Neural progenitor cell (in vitro differentiated cells): ENCODE results near the gene SKI. TPM values are rescaled to one million over a fixed set of nuclear protein-coding genes. Genes with fewer than 3 reads are reported as not detected.
"Not testable (repeated sequence)": the region's sequence is repeated elsewhere in the genome, so short reads cannot be mapped to it uniquely, and the experiment has no call there.

ENCODE experiments used
- DNase-seq: peaks from one replicate; pipeline ENCODE4 v3.0.0-alpha.2; 2016; ENCODE audit warnings: low spot score
- H2AFZ ChIP-seq: fragments of 200-600 bp; sonication (generic); replicated peaks from 2 replicates; pipeline ENCODE4 v1.6.1; 2016; ENCODE audit warnings: antibody characterized with exemption
- H3F3A ChIP-seq: fragments of 200-600 bp; sonication (generic); 2 replicates; pipeline ENCODE4 v1.6.1; 2016; ENCODE audit warnings: antibody characterized with exemption, low read depth
- H3K27ac ChIP-seq: fragments of 200-600 bp; sonication (generic); 2 replicates; pipeline ENCODE4 v1.5.1; 2016; ENCODE audit warnings: mild to moderate bottlenecking
- H3K27me3 ChIP-seq: fragments of 200-600 bp; sonication (generic); 2 replicates; pipeline ENCODE4 v1.6.1; 2016; ENCODE audit warnings: mild to moderate bottlenecking, moderate library complexity
- H3K36me3 ChIP-seq: fragments of 200-600 bp; sonication (generic); 2 replicates; pipeline ENCODE4 v1.5.1; 2016
- H3K4me1 ChIP-seq: fragments of 200-600 bp; sonication (generic); 2 replicates; pipeline ENCODE4 v1.6.1; 2016; ENCODE audit warnings: mixed run types
- H3K4me2 ChIP-seq: fragments of 200-600 bp; sonication (generic); 2 replicates; pipeline ENCODE4 v1.6.1; 2016
- H3K4me3 ChIP-seq: fragments of 200-600 bp; sonication (generic); 2 replicates; pipeline ENCODE4 v1.5.1; 2016
- H3K79me2 ChIP-seq: fragments of 200-600 bp; sonication (generic); 2 replicates; pipeline ENCODE4 v1.6.1; 2016; ENCODE audit warnings: low read depth
- H3K9ac ChIP-seq: fragments of 200-600 bp; sonication (generic); 2 replicates; pipeline ENCODE4 v1.6.1; 2016
- H3K9me3 ChIP-seq: fragments of 200-600 bp; sonication (generic); 2 replicates; pipeline ENCODE4 v1.5.1; 2016; ENCODE audit warnings: low read depth
- H4K20me1 ChIP-seq: fragments of 200-600 bp; sonication (generic); 2 replicates; pipeline ENCODE4 v1.6.1; 2016; ENCODE audit warnings: low read depth
- H3K27ac Mint-ChIP-seq: 3 replicates; pipeline ENCODE4 v1.8.0; 2021; ENCODE audit warnings: mixed read lengths
- H3K27me3 Mint-ChIP-seq: 2 replicates; pipeline ENCODE4 v1.8.0; 2022; ENCODE audit warnings: low read depth, mild to moderate bottlenecking, inconsistent platforms, moderate library complexity, mixed read lengths; ENCODE audit not compliant: insufficient read depth
- H3K36me3 Mint-ChIP-seq: 3 replicates; pipeline ENCODE4 v1.8.0; 2021; ENCODE audit warnings: mixed read lengths
- H3K4me1 Mint-ChIP-seq: 3 replicates; pipeline ENCODE4 v1.8.0; 2021; ENCODE audit warnings: mixed read lengths
- H3K4me3 Mint-ChIP-seq: 3 replicates; pipeline ENCODE4 v1.8.0; 2021; ENCODE audit warnings: mild to moderate bottlenecking, moderate library complexity, mixed read lengths
- H3K9me3 Mint-ChIP-seq: 3 replicates; pipeline ENCODE4 v1.8.0; 2020; ENCODE audit warnings: mixed read lengths
- CTCF ChIP-seq: fragments of 200-600 bp; sonication (generic); IDR thresholded peaks from 2 replicates; pipeline ENCODE4 v1.5.1; 2017; ENCODE audit warnings: antibody characterized with exemption, mild to moderate bottlenecking
- EZH2 ChIP-seq: fragments of 200-600 bp; sonication (generic); IDR thresholded peaks from 2 replicates; pipeline ENCODE4 v1.6.1; 2017; ENCODE audit warnings: antibody characterized with exemption, mild to moderate bottlenecking, moderate library complexity
- EZH2phosphoT487 ChIP-seq: fragments of 200-600 bp; sonication (generic); IDR thresholded peaks from 2 replicates; pipeline ENCODE4 v1.6.1; 2017; ENCODE audit warnings: antibody characterized with exemption
- total RNA-seq: library from RNA; depleted of rRNA; stranded (reverse); fragments of >200 nt; gene quantifications from 2 replicates; pipeline ENCODE4 v1.2.3, GENCODE V29; 2015; ENCODE audit warnings: low replicate concordance

SKI gene
- total RNA-seq, 1 donor from 2014 or later: 7.4 TPM

GRCh38 chr1:2323451-2323974, 95.4 kb downstream of the SKI start:
- no peak overlapping the region for H3K4me2 ChIP-seq
- peaks cover 8% of the 10 kb centered on the region for H3F3A ChIP-seq
- H3K27me3 ChIP-seq: peaks cover 13% of the 10 kb centered on the region
- H3K9me3 ChIP-seq: no peaks in the 10 kb centered on the region
- H3K79me2 ChIP-seq: no peaks in the 10 kb centered on the region
- H3K9ac ChIP-seq: no peak overlapping the region
- no peak for DNase-seq
- Mint-ChIP-seq H3K9me3 (peaks cover 3% of the 10 kb centered on the region), H3K27me3 (peaks cover 13% of the 10 kb centered on the region), H3K27ac (no peak overlapping the region), H3K4me1 (peaks cover 31% of the 10 kb centered on the region), H3K4me3 (no peak overlapping the region), H3K36me3 (no peaks in the 10 kb centered on the region)
- H2AFZ ChIP-seq: no peak overlapping the region
- H4K20me1 ChIP-seq: no peaks in the 10 kb centered on the region
- H3K36me3 ChIP-seq: no peaks in the 10 kb centered on the region
- TF ChIP-seq EZH2 (no peak), CTCF (no peak)
- H3K4me3 ChIP-seq: no peak overlapping the region
- H3K27ac ChIP-seq: no peak overlapping the region
- H3K4me1 ChIP-seq: peaks cover 26% of the 10 kb centered on the region

- no peaks in the 10 kb centered on the region for H3K36me3 Mint-ChIP-seq
- no peak for DNase-seq
- peak overlapping the region; percentile 88 for H3K27ac Mint-ChIP-seq
- peaks cover 33% of the 10 kb centered on the region for H3K4me1 ChIP-seq
- H3K9ac ChIP-seq: no peak overlapping the region
- H3K4me1 Mint-ChIP-seq: peaks cover 27% of the 10 kb centered on the region
- TF ChIP-seq CTCF: no peak
- no peak for TF ChIP-seq EZH2
- no peak for TF ChIP-seq EZH2phosphoT487
- H3K4me2 ChIP-seq: no peak overlapping the region
- H3K27me3 ChIP-seq: peaks cover 13% of the 10 kb centered on the region
- no peak overlapping the region for H2AFZ ChIP-seq
- peaks cover 3% of the 10 kb centered on the region for H3K9me3 Mint-ChIP-seq
- peak overlapping the region; percentile 38 for H3K4me3 Mint-ChIP-seq
- peaks cover 13% of the 10 kb centered on the region for H3K27me3 Mint-ChIP-seq
- no peaks in the 10 kb centered on the region for H3K36me3 ChIP-seq
- no peaks in the 10 kb centered on the region for H4K20me1 ChIP-seq
- no peaks in the 10 kb centered on the region for H3K9me3 ChIP-seq
- no peaks in the 10 kb centered on the region for H3K79me2 ChIP-seq
- H3K4me3 ChIP-seq: no peak overlapping the region
- H3F3A ChIP-seq: peaks cover 8% of the 10 kb centered on the region
- no peak overlapping the region for H3K27ac ChIP-seq
Measured at GRCh38 chr1:2324553-2325366, 96.6 kb downstream of the SKI start.

DNA sequence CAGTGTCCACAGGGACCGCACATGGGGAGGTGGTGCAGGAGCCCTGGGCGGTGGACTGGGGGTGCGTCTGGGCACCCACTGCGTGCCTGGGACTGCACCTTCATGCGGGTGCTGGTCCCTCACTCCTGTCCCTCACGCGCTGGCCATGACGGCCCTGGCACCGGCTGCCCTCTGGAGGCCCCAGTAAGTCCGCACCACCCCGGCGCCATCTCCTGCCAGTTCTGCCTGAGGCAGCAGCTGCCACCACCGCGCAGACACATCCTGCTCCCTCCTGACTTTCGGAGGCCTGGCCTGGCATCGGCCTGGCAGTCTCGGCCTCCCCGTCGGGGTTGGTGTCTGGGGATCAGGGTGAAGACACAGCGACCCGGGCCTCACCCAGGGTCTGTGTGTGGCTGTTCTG, 98.4 kb downstream of the SKI start:
- Histone ChIP-seq H3K4me2 (no peak overlapping the region), H3K79me2 (no peaks in the 10 kb centered on the region), H3K4me3 (no peak overlapping the region), H3K27me3 (peaks cover 13% of the 10 kb centered on the region), H3F3A (peaks cover 8% of the 10 kb centered on the region), H3K27ac (peak overlapping the region; percentile 34), H4K20me1 (no peaks in the 10 kb centered on the region), H3K9me3 (no peaks in the 10 kb centered on the region), H3K36me3 (no peaks in the 10 kb centered on the region), H2AFZ (no peak overlapping the region), H3K4me1 (peaks cover 28% of the 10 kb centered on the region), H3K9ac (no peak overlapping the region)
- peaks cover 30% of the 10 kb centered on the region for H3K4me1 Mint-ChIP-seq
- no peak for TF ChIP-seq EZH2
- no peak for TF ChIP-seq CTCF
- TF ChIP-seq EZH2phosphoT487: no peak
- no peak for DNase-seq
- H3K27me3 Mint-ChIP-seq: peaks cover 13% of the 10 kb centered on the region
- H3K36me3 Mint-ChIP-seq: no peaks in the 10 kb centered on the region
- peaks cover 3% of the 10 kb centered on the region for H3K9me3 Mint-ChIP-seq
- H3K4me3 Mint-ChIP-seq: no peak overlapping the region
- peak overlapping the region; percentile 76 for H3K27ac Mint-ChIP-seq

- H3K9me3 Mint-ChIP-seq, H3K9me3 ChIP-seq: not testable (repeated sequence)
- peaks cover 13% of the 10 kb centered on the region for H3K27me3 Mint-ChIP-seq
Measured at GRCh38 chr1:2327162-2327561, 99.0 kb downstream of the SKI start.

More at GRCh38 chr1:2327162-2327561, 99.0 kb downstream of the SKI start:
- not testable (repeated sequence) for H2AFZ ChIP-seq, DNase-seq, H3K9ac ChIP-seq, H4K20me1 ChIP-seq, H3K36me3 ChIP-seq, H3F3A ChIP-seq, H3K36me3 Mint-ChIP-seq, H3K4me2 ChIP-seq, H3K27ac ChIP-seq, H3K79me2 ChIP-seq, H3K4me3 ChIP-seq
- Histone ChIP-seq H3K4me1 (peaks cover 22% of the 10 kb centered on the region), H3K27me3 (peaks cover 13% of the 10 kb centered on the region)
- Mint-ChIP-seq H3K4me3 (peak overlapping the region; percentile 13), H3K4me1 (peaks cover 24% of the 10 kb centered on the region), H3K27ac (peak overlapping the region; percentile 76)
